H9 (cell line): ENCODE data around the gene FAM174B. TPM values are rescaled to one million over a fixed set of nuclear protein-coding genes. Genes with fewer than 3 reads are reported as not detected.
A peak's percentile ranks its signal among the peaks of the same experiment; 100 is the strongest.

Source experiments
- DNase-seq: peaks from one replicate; pipeline ENCODE4 v3.0.0-alpha.2; 2017
- H2AFZ ChIP-seq: one replicate; pipeline ENCODE4 v1.6.1; 2013; ENCODE audit warnings: mild to moderate bottlenecking, low read length, control low read depth, moderate library complexity
- H2AK5ac ChIP-seq: 2 replicates; pipeline ENCODE4 v1.6.1; 2013; ENCODE audit warnings: low read length, control low read depth, mixed read lengths; ENCODE audit not compliant: insufficient read length
- H2BK120ac ChIP-seq: one replicate; pipeline ENCODE4 v1.6.1; 2013; ENCODE audit warnings: low read depth, mild to moderate bottlenecking, low read length, control low read depth, inconsistent platforms; ENCODE audit not compliant: poor library complexity, severe bottlenecking
- H2BK12ac ChIP-seq: 2 replicates; pipeline ENCODE4 v1.6.1; 2013; ENCODE audit warnings: low read length, control low read depth, mixed read lengths, low read depth; ENCODE audit not compliant: insufficient read length
- H2BK15ac ChIP-seq: 2 replicates; pipeline ENCODE4 v1.6.1; 2013; ENCODE audit warnings: low read depth, low read length, control low read depth
- H2BK20ac ChIP-seq: one replicate; pipeline ENCODE4 v1.6.1; 2013; ENCODE audit warnings: low read depth, mild to moderate bottlenecking, low read length, control low read depth, inconsistent platforms; ENCODE audit not compliant: poor library complexity, severe bottlenecking
- H2BK5ac ChIP-seq: 2 replicates; pipeline ENCODE4 v1.6.1; 2013; ENCODE audit warnings: low read length, control low read depth, mixed read lengths; ENCODE audit not compliant: insufficient read length
- H3K14ac ChIP-seq: 2 replicates; pipeline ENCODE4 v1.6.1; 2013; ENCODE audit warnings: low read length, control low read depth; ENCODE audit not compliant: insufficient read depth
- H3K18ac ChIP-seq: 2 replicates; pipeline ENCODE4 v1.6.1; 2013; ENCODE audit warnings: low read depth, mild to moderate bottlenecking, mixed read lengths, low read length, control low read depth; ENCODE audit not compliant: insufficient read length
- H3K23ac ChIP-seq: 2 replicates; pipeline ENCODE4 v1.6.1; 2013; ENCODE audit warnings: low read length, control low read depth, mixed read lengths, low read depth; ENCODE audit not compliant: insufficient read length
- H3K23me2 ChIP-seq: 2 replicates; pipeline ENCODE4 v1.6.1; 2013; ENCODE audit warnings: low read depth, mild to moderate bottlenecking, mixed read lengths, low read length, control low read depth; ENCODE audit not compliant: insufficient read length, poor library complexity, severe bottlenecking
- H3K27ac ChIP-seq: 2 replicates; pipeline ENCODE4 v1.5.1; 2013; ENCODE audit warnings: low read length, control low read depth, mixed read lengths, low read depth; ENCODE audit not compliant: insufficient read length
- H3K27me3 ChIP-seq: 2 replicates; pipeline ENCODE4 v1.6.1; 2013; ENCODE audit warnings: low read length, control low read depth, inconsistent platforms; ENCODE audit not compliant: insufficient read depth
- H3K4ac ChIP-seq: 2 replicates; pipeline ENCODE4 v1.6.1; 2013; ENCODE audit warnings: low read depth, mild to moderate bottlenecking, control low read depth, inconsistent platforms, low read length, moderate library complexity
- H3K4me1 ChIP-seq: 2 replicates; pipeline ENCODE4 v1.6.1; 2013; ENCODE audit warnings: low read length, control low read depth, inconsistent platforms; ENCODE audit not compliant: insufficient read depth
- H3K4me2 ChIP-seq: 2 replicates; pipeline ENCODE4 v1.6.1; 2013; ENCODE audit warnings: low read length, control low read depth, mixed read lengths; ENCODE audit not compliant: insufficient read length, insufficient read depth
- H3K56ac ChIP-seq: 2 replicates; pipeline ENCODE4 v1.6.1; 2013; ENCODE audit warnings: low read depth, mild to moderate bottlenecking, mixed read lengths, low read length, control low read depth; ENCODE audit not compliant: insufficient read length
- H3K79me1 ChIP-seq: 2 replicates; pipeline ENCODE4 v1.6.1; 2013; ENCODE audit warnings: low read depth, mild to moderate bottlenecking, moderate library complexity, low read length, control low read depth, inconsistent platforms; ENCODE audit not compliant: insufficient read depth, poor library complexity, severe bottlenecking
- H3K79me2 ChIP-seq: 2 replicates; pipeline ENCODE4 v1.6.1; 2013; ENCODE audit warnings: low read length, control low read depth, inconsistent platforms; ENCODE audit not compliant: insufficient read depth
- H3K9ac ChIP-seq: 2 replicates; pipeline ENCODE4 v1.6.1; 2013; ENCODE audit warnings: low read length, control low read depth, mixed read lengths; ENCODE audit not compliant: insufficient read length; ENCODE audit errors: extremely low read depth
- H3K9me3 ChIP-seq: one replicate; pipeline ENCODE4 v1.6.1; 2013; ENCODE audit warnings: low read depth, low read length, inconsistent platforms; ENCODE audit not compliant: control insufficient read depth
- H3T11ph ChIP-seq: one replicate; pipeline ENCODE4 v1.6.1; 2013; ENCODE audit warnings: mild to moderate bottlenecking, low read length, control low read depth, inconsistent platforms
- H4K20me1 ChIP-seq: one replicate; pipeline ENCODE4 v1.6.1; 2013; ENCODE audit not compliant: control insufficient read depth, insufficient read length, insufficient read depth
- H4K5ac ChIP-seq: 2 replicates; pipeline ENCODE4 v1.6.1; 2013; ENCODE audit warnings: low read depth, mild to moderate bottlenecking, mixed read lengths, low read length, control low read depth; ENCODE audit not compliant: insufficient read length
- H4K8ac ChIP-seq: replicated peaks from 2 replicates; pipeline ENCODE4 v1.6.1; 2013; ENCODE audit warnings: low read length, control low read depth, mixed read lengths, low read depth; ENCODE audit not compliant: insufficient read length
- H4K91ac ChIP-seq: 2 replicates; pipeline ENCODE4 v1.6.1; 2013; ENCODE audit warnings: low read depth, mild to moderate bottlenecking, moderate library complexity, mixed read lengths, low read length, control low read depth; ENCODE audit not compliant: insufficient read length
- H3K27ac Mint-ChIP-seq, 3 experiments: 2 replicates in 2 of 3; 3 replicates in 1 of 3; pipeline ENCODE4 v1.8.0; 2020 to 2021; ENCODE audit warnings: mixed read lengths in 3 of 3, mild to moderate bottlenecking in 1 of 3, moderate library complexity in 1 of 3
- H3K27me3 Mint-ChIP-seq: 2 replicates; pipeline ENCODE4 v1.8.0; 2021; ENCODE audit warnings: low read depth, mild to moderate bottlenecking, moderate library complexity, mixed read lengths
- H3K36me3 Mint-ChIP-seq, 3 experiments: 2 replicates in 2 of 3; 3 replicates in 1 of 3; pipeline ENCODE4 v1.8.0; 2020 to 2021; ENCODE audit warnings: low read depth in 3 of 3, mixed read lengths in 3 of 3; ENCODE audit not compliant: insufficient read depth in 1 of 3
- H3K4me1 Mint-ChIP-seq, 2 experiments: 2 replicates each; pipeline ENCODE4 v1.8.0; 2020; ENCODE audit warnings: mixed read lengths in 2 of 2
- H3K4me3 Mint-ChIP-seq, 2 experiments: 2 replicates in 1 of 2; 3 replicates in 1 of 2; pipeline ENCODE4 v1.8.0; 2020 to 2021; ENCODE audit warnings: mild to moderate bottlenecking in 2 of 2, mixed read lengths in 2 of 2, moderate library complexity in 1 of 2
- H3K9me3 Mint-ChIP-seq, 2 experiments: 2 replicates in 1 of 2; 3 replicates in 1 of 2; pipeline ENCODE4 v1.8.0; 2020; ENCODE audit warnings: mild to moderate bottlenecking in 2 of 2, mixed read lengths in 2 of 2, moderate library complexity in 1 of 2
- CTCF ChIP-seq: fragments of 200-600 bp; sonication (generic); conservative IDR thresholded peaks from 3 replicates; pipeline ENCODE4 v1.8.0; 2021; ENCODE audit warnings: antibody characterized with exemption, mild to moderate bottlenecking
- WGBS: extraction: QIAGEN DNeasy Blood & Tissue Kit; methylation state at CpG from one replicate; pipeline ENCODE4 v1.1.7; 2013; ENCODE audit warnings: missing lambda C conversion rate, low lambda C conversion rate, mixed read lengths; ENCODE audit not compliant: insufficient read length; ENCODE audit errors: extremely low coverage; 5-methylcytosine and 5-hydroxymethylcytosine counted together
- total RNA-seq: library from RNA; stranded (reverse); gene quantifications from 2 replicates; pipeline ENCODE4 v1.2.1, GENCODE V29; 2021

Gene FAM174B
- total RNA-seq, 1 experiment from 2014 or later = 38.0 TPM

GRCh38 chr15:92667970-92668485 is 12.5 kb upstream of the FAM174B start:
- Histone ChIP-seq H4K91ac (no peak overlapping the region), H3K9ac (no peak overlapping the region), H2BK120ac (no peak overlapping the region), H3K23ac (no peak overlapping the region), H4K8ac (no peak overlapping the region), H4K20me1 (no peaks in the 10 kb centered on the region), H3K4me1 (peaks cover 10% of the 10 kb centered on the region; the same call in 1 of the 2 replicates), H3K14ac (no peak overlapping the region), H2BK15ac (no peak overlapping the region), H2BK5ac (no peak overlapping the region), H3K4me2 (no peak overlapping the region), H4K5ac (no peak overlapping the region), H3K27ac (no peak overlapping the region), H3K56ac (no peak overlapping the region), H3K9me3 (no peaks in the 10 kb centered on the region), H3K79me1 (no peaks in the 10 kb centered on the region), H3K18ac (no peak overlapping the region), H3K79me2 (no peaks in the 10 kb centered on the region), H2BK12ac (no peak overlapping the region), H3K23me2 (no peaks in the 10 kb centered on the region), H3K4ac (no peak overlapping the region), H2AFZ (no peak overlapping the region), H3K27me3 (no peaks in the 10 kb centered on the region; the same call in none of the 2 replicates), H2AK5ac (no peak overlapping the region), H2BK20ac (no peak overlapping the region), H3T11ph (no peak overlapping the region)
- no peak for TF ChIP-seq CTCF
- Mint-ChIP-seq H3K27ac (peak overlapping the region in 2 of 3 experiments; percentile 56 to 66; a peak in 3 of 7 replicates), H3K4me1 (peaks cover 47 to 62% of the 10 kb centered on the region in 2 experiments), H3K4me3 (peak overlapping the region in 1 of 2 experiments; percentile 72; a peak in 3 of 5 replicates), H3K27me3 (peaks cover 57% of the 10 kb centered on the region), H3K9me3 (no peaks in the 10 kb centered on the region), H3K36me3 (no peaks in the 10 kb centered on the region; a peak in 1 of 7 replicates)
- no CpG with 5 or more reads among the region's 6 CpGs for WGBS
- DNase-seq = no peak
